Neutrophil (primary cell): ENCODE data around the gene P4HA1.

Experiments used
- H3K27ac ChIP-seq: fragments of 200-600 bp; sonication (generic); 2 replicates; pipeline ENCODE4 v1.5.1; 2016; ENCODE audit warnings: mild to moderate bottlenecking, moderate library complexity
- H3K27me3 ChIP-seq: fragments of 200-600 bp; sonication (generic); 2 replicates; pipeline ENCODE4 v1.6.0; 2016; ENCODE audit warnings: mild to moderate bottlenecking
- H3K36me3 ChIP-seq: fragments of 200-600 bp; sonication (generic); 2 replicates; pipeline ENCODE4 v1.5.1; 2017
- H3K4me1 ChIP-seq, 2 experiments: fragments of 200-600 bp in 1 of 2; sonication (generic) in 1 of 2; 1 replicate in 1 of 2; 2 replicates in 1 of 2; pipeline versions ENCODE4 v1.5.1 to v1.6.1; 2013 to 2016; ENCODE audit warnings: low read depth in 1 of 2, low read length in 1 of 2, mild to moderate bottlenecking in 1 of 2, moderate library complexity in 1 of 2; ENCODE audit not compliant: control insufficient read depth in 1 of 2, insufficient read depth in 1 of 2
- H3K4me3 ChIP-seq, 2 experiments: fragments of 200-600 bp in 1 of 2; sonication (generic) in 1 of 2; 1 replicate in 1 of 2; 2 replicates in 1 of 2; pipeline ENCODE4 v1.5.1; 2013 to 2016; ENCODE audit warnings: low read depth in 1 of 2, low read length in 1 of 2, mild to moderate bottlenecking in 1 of 2, moderate library complexity in 1 of 2
- H3K9me3 ChIP-seq: fragments of 200-600 bp; sonication (generic); 2 replicates; pipeline ENCODE4 v1.5.1; 2016
- CTCF ChIP-seq: fragments of 200-600 bp; sonication (generic); IDR thresholded peaks from 2 replicates; pipeline ENCODE4 v1.5.1; 2016; ENCODE audit warnings: antibody characterized with exemption

The P4HA1 gene

GRCh38 chr10:73084209-73084608 lies 12.5 kb downstream of the P4HA1 start:
- H3K9me3 ChIP-seq: no peaks in the 10 kb centered on the region
- peaks cover 0 to 4% of the 10 kb centered on the region in 2 experiments for H3K4me1 ChIP-seq
- H3K27me3 ChIP-seq: no peaks in the 10 kb centered on the region
- no peak overlapping the region for H3K4me3 ChIP-seq
- no peak for TF ChIP-seq CTCF
- no peak overlapping the region for H3K27ac ChIP-seq
- peaks cover 3% of the 10 kb centered on the region for H3K36me3 ChIP-seq

GRCh38 chr10:73083221-73083620 lies 13.4 kb downstream of the P4HA1 start:
- Histone ChIP-seq H3K27ac (no peak overlapping the region), H3K4me1 (peaks cover 0 to 4% of the 10 kb centered on the region in 2 experiments), H3K36me3 (peaks cover 3% of the 10 kb centered on the region), H3K9me3 (no peaks in the 10 kb centered on the region), H3K4me3 (no peak overlapping the region), H3K27me3 (no peaks in the 10 kb centered on the region)
- no peak for TF ChIP-seq CTCF

- Histone ChIP-seq H3K27me3 (no peaks in the 10 kb centered on the region), H3K36me3 (peaks cover 3% of the 10 kb centered on the region), H3K4me3 (no peak overlapping the region), H3K4me1 (no peaks in the 10 kb centered on the region), H3K9me3 (no peaks in the 10 kb centered on the region), H3K27ac (no peak overlapping the region)
- no peak for TF ChIP-seq CTCF
These were observed 16.7 kb downstream of the P4HA1 start for GRCh38 chr10:73079779-73080541.

GRCh38 chr10:73076360-73077183 lies 20.1 kb downstream of the P4HA1 start:
- no peak for TF ChIP-seq CTCF

GRCh38 chr10:73075829-73076228 lies 20.8 kb downstream of the P4HA1 start:
- Histone ChIP-seq H3K36me3 (peaks cover 32% of the 10 kb centered on the region), H3K27me3 (no peaks in the 10 kb centered on the region), H3K9me3 (no peaks in the 10 kb centered on the region), H3K4me1 (no peaks in the 10 kb centered on the region), H3K27ac (no peak overlapping the region), H3K4me3 (no peak overlapping the region)
- TF ChIP-seq CTCF: no peak

More at GRCh38 chr10:73076360-73077183, 20.1 kb downstream of the P4HA1 start:
- Histone ChIP-seq H3K27me3 (no peaks in the 10 kb centered on the region), H3K4me1 (no peaks in the 10 kb centered on the region), H3K9me3 (no peaks in the 10 kb centered on the region), H3K27ac (peak overlapping the region; percentile 32), H3K4me3 (no peak overlapping the region), H3K36me3 (peaks cover 27% of the 10 kb centered on the region)
